Neuronal stem cell (in vitro differentiated cells): ENCODE results near the gene SLC9A4.

Experiments
- DNase-seq: peaks from one replicate; pipeline ENCODE4 v3.0.0-alpha.2; 2013; ENCODE audit warnings: low spot score
- H2AFZ ChIP-seq: one replicate; pipeline ENCODE4 v1.6.1; 2013; ENCODE audit warnings: mild to moderate bottlenecking, low read length, inconsistent platforms
- H2AK5ac ChIP-seq: 2 replicates; pipeline ENCODE4 v1.6.1; 2013; ENCODE audit warnings: low read depth, mild to moderate bottlenecking, inconsistent platforms, low read length, moderate library complexity, mixed read lengths
- H2BK120ac ChIP-seq: 2 replicates; pipeline ENCODE4 v1.6.1; 2013; ENCODE audit warnings: low read depth, mild to moderate bottlenecking, inconsistent platforms, low read length, moderate library complexity, mixed read lengths
- H2BK12ac ChIP-seq: one replicate; pipeline ENCODE4 v1.6.1; 2013; ENCODE audit warnings: low read length, inconsistent platforms
- H2BK15ac ChIP-seq: 2 replicates; pipeline ENCODE4 v1.6.1; 2013; ENCODE audit warnings: mild to moderate bottlenecking, low read length, inconsistent platforms, mixed read lengths
- H2BK5ac ChIP-seq: one replicate; pipeline ENCODE4 v1.6.1; 2013; ENCODE audit warnings: inconsistent platforms, mild to moderate bottlenecking, low read length, moderate library complexity
- H3K14ac ChIP-seq: one replicate; pipeline ENCODE4 v1.6.1; 2013; ENCODE audit warnings: low read length, inconsistent platforms
- H3K18ac ChIP-seq: 2 replicates; pipeline ENCODE4 v1.6.1; 2013; ENCODE audit warnings: low read length, inconsistent platforms
- H3K23ac ChIP-seq: 2 replicates; pipeline ENCODE4 v1.6.1; 2013; ENCODE audit warnings: low read depth, mild to moderate bottlenecking, mixed read lengths, low read length, inconsistent platforms; ENCODE audit not compliant: poor library complexity
- H3K27ac ChIP-seq: replicated peaks from 3 replicates; pipeline ENCODE4 v1.5.1; 2013; ENCODE audit warnings: low read length, inconsistent platforms
- H3K27me3 ChIP-seq, 3 experiments: 2 replicates each; pipeline ENCODE4 v1.6.1; 2013; ENCODE audit warnings: low read length in 3 of 3, mild to moderate bottlenecking in 2 of 3, inconsistent platforms in 1 of 3, low read depth in 1 of 3, mixed read lengths in 1 of 3, moderate library complexity in 1 of 3; ENCODE audit not compliant: control insufficient read depth in 3 of 3, insufficient read depth in 3 of 3
- H3K36me3 ChIP-seq, 2 donors: replicated peaks in 1 of 2; 2 replicates each; pipeline ENCODE4 v1.6.1; 2013; ENCODE audit warnings: low read length in 2 of 2; ENCODE audit not compliant: control insufficient read depth in 2 of 2, insufficient read depth in 2 of 2
- H3K4ac ChIP-seq: 2 replicates; pipeline ENCODE4 v1.6.1; 2013; ENCODE audit warnings: inconsistent platforms, mild to moderate bottlenecking, low read length, moderate library complexity
- H3K4me1 ChIP-seq, 2 donors: 1 replicate in 1 of 2; 2 replicates in 1 of 2; pipeline ENCODE4 v1.6.1; 2013; ENCODE audit warnings: low read length in 2 of 2, low read depth in 1 of 2; ENCODE audit not compliant: control insufficient read depth in 2 of 2, insufficient read depth in 1 of 2
- H3K4me2 ChIP-seq: one replicate; pipeline ENCODE4 v1.6.1; 2013; ENCODE audit warnings: mild to moderate bottlenecking, low read length, inconsistent platforms; ENCODE audit not compliant: insufficient read depth, poor library complexity, severe bottlenecking
- H3K4me3 ChIP-seq, 2 donors: 2 replicates each; pipeline ENCODE4 v1.5.1; 2013; ENCODE audit warnings: low read length in 2 of 2, mild to moderate bottlenecking in 2 of 2, inconsistent platforms in 1 of 2, moderate library complexity in 1 of 2
- H3K79me1 ChIP-seq: one replicate; pipeline ENCODE4 v1.6.1; 2013; ENCODE audit warnings: low read depth, mild to moderate bottlenecking, inconsistent platforms, low read length, moderate library complexity
- H3K9ac ChIP-seq: one replicate; pipeline ENCODE4 v1.6.1; 2013; ENCODE audit warnings: mild to moderate bottlenecking, low read depth, low read length, inconsistent platforms; ENCODE audit not compliant: poor library complexity
- H3K9me3 ChIP-seq, 2 donors: replicated peaks in 1 of 2; 2 replicates each; pipeline versions ENCODE3 to v1.6.1; 2013; ENCODE audit warnings: low read length in 2 of 2, mild to moderate bottlenecking in 2 of 2, inconsistent platforms in 1 of 2, low read depth in 1 of 2, mixed read lengths in 1 of 2, moderate library complexity in 1 of 2; ENCODE audit not compliant: control insufficient read depth in 2 of 2, insufficient read depth in 1 of 2
- H4K8ac ChIP-seq: one replicate; pipeline ENCODE4 v1.6.1; 2013; ENCODE audit warnings: low read depth, mild to moderate bottlenecking, inconsistent platforms, low read length, moderate library complexity
- H4K91ac ChIP-seq: one replicate; pipeline ENCODE4 v1.6.1; 2013; ENCODE audit warnings: low read length, low read depth, mild to moderate bottlenecking, inconsistent platforms; ENCODE audit not compliant: poor library complexity
- WGBS, 2 donors: extraction: QIAGEN DNeasy Blood & Tissue Kit; methylation state at CpG; one replicate each; pipeline ENCODE4 v1.1.7; 2013; ENCODE audit warnings: missing lambda C conversion rate in 2 of 2, mixed read lengths in 1 of 2; ENCODE audit not compliant: insufficient read length in 2 of 2, insufficient replicate concordance in 1 of 2; ENCODE audit errors: extremely low coverage in 2 of 2; 5-methylcytosine and 5-hydroxymethylcytosine counted together

Gene SLC9A4

DNA sequence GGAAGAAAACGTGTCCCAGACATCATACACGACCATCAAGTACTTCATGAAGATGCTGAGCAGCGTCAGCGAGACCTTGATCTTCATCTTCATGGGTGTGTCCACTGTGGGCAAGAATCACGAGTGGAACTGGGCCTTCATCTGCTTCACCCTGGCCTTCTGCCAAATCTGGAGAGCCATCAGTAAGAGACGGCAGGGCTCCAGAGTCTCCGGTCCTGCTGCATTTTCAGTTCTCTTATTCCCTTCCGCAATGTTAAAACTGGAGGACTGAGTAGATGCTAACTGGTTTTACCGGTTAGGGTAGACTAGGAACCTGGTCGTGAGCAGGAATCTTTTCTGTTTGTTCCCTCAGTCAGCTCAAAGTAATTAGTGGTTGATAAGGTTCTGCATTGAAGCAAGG, 32.3 kb downstream of the SLC9A4 start:
- no CpG with 5 or more reads among the region's 10 CpGs for WGBS, 2 donors
- H3K79me1 ChIP-seq = no peaks in the 10 kb centered on the region
- H3K14ac ChIP-seq = no peak overlapping the region
- H3K4me1 ChIP-seq = no peaks in the 10 kb centered on the region
- H3K36me3 ChIP-seq = no peaks in the 10 kb centered on the region
- H2AK5ac ChIP-seq = no peak overlapping the region
- H3K4me2 ChIP-seq = no peak overlapping the region
- no peak overlapping the region for H3K9ac ChIP-seq
- no peak overlapping the region for H2BK120ac ChIP-seq
- H3K27me3 ChIP-seq = no peaks in the 10 kb centered on the region
- no peak overlapping the region for H2AFZ ChIP-seq
- DNase-seq = no peak
- no peak overlapping the region for H4K8ac ChIP-seq
- no peak overlapping the region for H4K91ac ChIP-seq
- no peak overlapping the region for H3K18ac ChIP-seq
- H2BK5ac ChIP-seq = no peak overlapping the region
- no peak overlapping the region for H3K4ac ChIP-seq
- H2BK12ac ChIP-seq = no peak overlapping the region
- H3K23ac ChIP-seq = no peak overlapping the region
- H3K9me3 ChIP-seq = peaks cover 0 to 3% of the 10 kb centered on the region in 2 donors
- no peak overlapping the region for H2BK15ac ChIP-seq
- no peak overlapping the region for H3K27ac ChIP-seq
- no peak overlapping the region for H3K4me3 ChIP-seq

DNA sequence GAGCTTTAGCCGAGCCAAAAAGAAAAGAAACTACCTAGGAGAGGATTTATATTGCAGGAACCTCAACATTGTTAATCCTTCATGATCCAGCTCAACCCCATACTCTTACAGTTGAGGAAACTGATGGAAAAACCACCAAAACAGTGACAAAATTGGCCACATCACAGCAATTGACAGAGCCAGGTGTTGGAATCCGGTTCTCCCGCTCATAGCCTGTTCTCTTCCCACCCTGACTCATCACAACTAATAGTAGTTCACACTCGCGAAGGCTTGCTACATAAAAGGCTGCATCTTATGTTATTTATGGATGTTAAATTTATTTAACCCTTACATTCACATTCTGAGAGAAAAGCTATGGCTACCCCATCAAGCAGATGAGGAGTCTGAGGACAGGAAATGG, 33.7 kb downstream of the SLC9A4 start:
- Histone ChIP-seq H2BK120ac (no peak overlapping the region), H3K4me3 (no peak overlapping the region), H3K14ac (no peak overlapping the region), H3K27ac (no peak overlapping the region), H3K36me3 (no peaks in the 10 kb centered on the region), H3K23ac (no peak overlapping the region), H2AK5ac (no peak overlapping the region), H3K18ac (no peak overlapping the region), H3K9me3 (peaks cover 0 to 3% of the 10 kb centered on the region in 2 donors), H3K4me2 (no peak overlapping the region), H3K79me1 (no peaks in the 10 kb centered on the region), H2AFZ (no peak overlapping the region), H3K4me1 (no peaks in the 10 kb centered on the region), H4K91ac (no peak overlapping the region), H2BK15ac (no peak overlapping the region), H3K9ac (no peak overlapping the region), H3K27me3 (no peaks in the 10 kb centered on the region), H2BK12ac (no peak overlapping the region), H3K4ac (no peak overlapping the region), H2BK5ac (no peak overlapping the region), H4K8ac (no peak overlapping the region)
- no peak for DNase-seq
- no CpG with 5 or more reads among the region's 5 CpGs for WGBS, 2 donors

DNA sequence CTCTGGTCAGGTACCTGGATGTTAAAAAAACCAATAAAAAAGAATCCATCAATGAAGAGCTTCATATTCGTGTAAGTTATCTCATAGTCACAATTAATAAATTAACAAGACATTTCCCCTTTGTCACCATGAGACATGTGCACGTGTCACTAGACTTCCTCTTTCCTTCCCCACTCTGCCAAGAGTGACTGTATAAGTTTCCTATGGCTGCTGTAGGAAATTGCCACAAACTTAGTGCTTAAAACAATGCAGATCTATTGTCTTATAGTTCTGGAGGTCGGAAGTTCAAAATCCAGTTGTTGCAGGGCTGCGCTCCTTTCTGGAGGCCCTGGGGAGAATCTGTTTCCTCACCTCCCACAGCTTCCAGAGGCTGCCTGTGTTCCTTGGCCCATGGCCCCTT, 35.8 kb downstream of the SLC9A4 start:
- WGBS, 2 donors = no CpG with 5 or more reads among the region's 4 CpGs
- Histone ChIP-seq H3K4ac (no peak overlapping the region), H3K9ac (no peak overlapping the region), H2AK5ac (no peak overlapping the region), H2BK5ac (no peak overlapping the region), H3K4me2 (no peak overlapping the region), H3K14ac (no peak overlapping the region), H2BK12ac (no peak overlapping the region), H2BK15ac (no peak overlapping the region), H2AFZ (no peak overlapping the region), H4K8ac (no peak overlapping the region), H3K27ac (no peak overlapping the region), H4K91ac (no peak overlapping the region), H3K9me3 (peaks cover 0 to 3% of the 10 kb centered on the region in 2 donors), H3K4me1 (peaks cover 0 to 4% of the 10 kb centered on the region in 2 donors), H3K27me3 (no peaks in the 10 kb centered on the region), H3K23ac (no peak overlapping the region), H3K36me3 (no peaks in the 10 kb centered on the region), H3K4me3 (no peak overlapping the region), H2BK120ac (no peak overlapping the region), H3K18ac (no peak overlapping the region), H3K79me1 (no peaks in the 10 kb centered on the region)
- no peak for DNase-seq

DNA sequence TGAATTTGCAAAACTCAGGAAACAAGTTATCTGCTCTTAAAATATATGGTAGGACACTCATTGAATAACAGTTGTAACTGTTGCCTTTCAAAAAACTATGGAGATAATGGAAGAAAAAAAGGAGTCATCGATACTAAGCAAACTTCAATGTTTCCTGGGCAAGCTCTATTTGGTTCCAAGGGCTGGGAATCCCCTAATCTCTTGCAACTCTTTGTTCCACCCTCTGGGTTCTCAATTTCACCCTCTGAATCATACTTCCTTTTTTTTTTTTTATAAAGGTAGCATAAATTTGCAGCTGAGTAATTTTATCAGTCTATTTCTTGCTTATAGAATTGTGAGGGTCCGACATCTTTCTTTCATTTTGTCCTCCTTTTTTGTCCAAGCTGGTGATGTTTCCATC, 36.7 kb downstream of the SLC9A4 start:
- Histone ChIP-seq H3K4me2 (no peak overlapping the region), H3K23ac (no peak overlapping the region), H3K9ac (no peak overlapping the region), H3K14ac (no peak overlapping the region), H3K27ac (no peak overlapping the region), H3K18ac (no peak overlapping the region), H3K4me1 (peaks cover 0 to 4% of the 10 kb centered on the region in 2 donors), H2BK12ac (no peak overlapping the region), H3K27me3 (no peaks in the 10 kb centered on the region), H2AK5ac (no peak overlapping the region), H3K4me3 (no peak overlapping the region), H3K9me3 (peaks cover 0 to 3% of the 10 kb centered on the region in 2 donors), H2BK120ac (no peak overlapping the region), H2AFZ (no peak overlapping the region), H4K8ac (no peak overlapping the region), H2BK5ac (no peak overlapping the region), H2BK15ac (no peak overlapping the region), H3K36me3 (no peaks in the 10 kb centered on the region), H4K91ac (no peak overlapping the region), H3K4ac (no peak overlapping the region), H3K79me1 (no peaks in the 10 kb centered on the region)
- no peak for DNase-seq
- WGBS, 2 donors = no CpG with 5 or more reads among the region's 2 CpGs
